HepG2 (cell line): ENCODE results near the gene TFE3. TPM values are rescaled to one million over a fixed set of nuclear protein-coding genes. Genes with fewer than 3 reads are reported as not detected.

Experiments
- ATAC-seq: fragments of 200-7000 bp; cut with Tn5 transposase; 3 replicates; pipeline ENCODE4 v1.9.1; 2020; ENCODE audit warnings: mild to moderate bottlenecking, moderate library complexity
- BruUV-seq: library from RNA; stranded (reverse); fragments of 400-500 nt; replicated peaks from 2 replicates; lab custom pipeline; 2021; lab: Mats Ljungman, UMichigan
- CTCF ChIA-PET: fragments of 300-600 bp; formaldehyde crosslinking; extraction: SDS; loops from one replicate; lab custom pipeline; 2021; ENCODE audit warnings: low total read pairs, inconsistent platforms, low intra/inter-chr PET ratio; lab: Yijun Ruan, JAX
- POLR2A ChIA-PET: fragments of 350-600 bp; sonication (Branson Sonifier 250); formaldehyde crosslinking; loops from one replicate; lab custom pipeline; 2020; ENCODE audit warnings: antibody characterized with exemption, inconsistent platforms; lab: Yijun Ruan, JAX
- DNase-seq: peaks from one replicate; pipeline ENCODE4 v3.0.0-alpha.2; 2015; ENCODE audit warnings: low spot score
- FAIRE-seq: peaks from 3 replicates; lab custom pipeline; 2011; peaks lifted over from hg19 to GRCh38; lab: Jason Lieb, UNC
- H2AFZ ChIP-seq: one replicate; pipeline ENCODE4 v1.6.1; 2011; ENCODE audit warnings: low read length, inconsistent platforms
- H3K27ac ChIP-seq: fragments of 300-600 bp; 3 replicates; pipeline ENCODE4 v1.8.0; 2011; ENCODE audit warnings: mixed run types, mild to moderate bottlenecking, mixed read lengths, low read length, inconsistent platforms; ENCODE audit not compliant: insufficient read depth; ENCODE audit errors: extremely low read length
- H3K27me3 ChIP-seq, 2 experiments: fragments of 200-600 bp in 1 of 2; 2 replicates in 1 of 2; 3 replicates in 1 of 2; pipeline versions ENCODE4 v1.6.0 to v1.8.0; 2011; ENCODE audit warnings: low read length in 2 of 2, mild to moderate bottlenecking in 2 of 2, moderate library complexity in 2 of 2, inconsistent platforms in 1 of 2; ENCODE audit not compliant: insufficient read depth in 2 of 2, control insufficient read depth in 1 of 2
- H3K36me3 ChIP-seq, 2 experiments: fragments of 200-600 bp in 1 of 2; replicated peaks in 1 of 2; 2 replicates in 1 of 2; 3 replicates in 1 of 2; pipeline versions ENCODE4 v1.5.1 to v1.8.0; 2011; ENCODE audit warnings: low read length in 2 of 2, inconsistent platforms in 1 of 2; ENCODE audit not compliant: insufficient read depth in 2 of 2, control insufficient read depth in 1 of 2
- H3K4me1 ChIP-seq: 2 replicates; pipeline ENCODE4 v1.5.1; 2012; ENCODE audit warnings: low read length, inconsistent platforms; ENCODE audit not compliant: insufficient read depth
- H3K4me2 ChIP-seq: 2 replicates; pipeline ENCODE4 v1.6.0; 2011; ENCODE audit warnings: low read depth, low read length, inconsistent platforms
- H3K4me3 ChIP-seq, 3 experiments: fragments of 200-600 bp in 1 of 3; sonication (generic), shearing (Covaris generic) in 1 of 3; replicated peaks in 1 of 3; 2 replicates each; pipeline ENCODE4 v1.5.1; 2011 to 2016; ENCODE audit warnings: low read length in 3 of 3, inconsistent platforms in 2 of 3, low read depth in 2 of 3, mild to moderate bottlenecking in 2 of 3, control low read depth in 1 of 3, mixed read lengths in 1 of 3; ENCODE audit not compliant: insufficient read depth in 1 of 3
- H3K79me2 ChIP-seq: one replicate; pipeline ENCODE4 v1.6.1; 2011; ENCODE audit warnings: low read length, inconsistent platforms; ENCODE audit not compliant: insufficient read depth
- H3K9ac ChIP-seq: 2 replicates; pipeline ENCODE4 v1.6.0; 2011; ENCODE audit warnings: mild to moderate bottlenecking, low read depth, low read length, inconsistent platforms; ENCODE audit not compliant: insufficient read depth
- H3K9me3 ChIP-seq: 2 replicates; pipeline ENCODE4 v1.5.1; 2012; ENCODE audit warnings: mild to moderate bottlenecking, low read length
- H4K20me1 ChIP-seq: 2 replicates; pipeline ENCODE4 v1.6.0; 2011; ENCODE audit warnings: inconsistent platforms, mild to moderate bottlenecking, low read length, moderate library complexity; ENCODE audit not compliant: insufficient read depth
- CREM ChIP-seq, 2 experiments: sonication (generic) in 1 of 2; formaldehyde crosslinking in 1 of 2; IDR thresholded peaks; 2 replicates each; pipeline versions ENCODE4 v1.4.0 to v1.6.1; 2016 to 2020; ENCODE audit warnings: antibody characterized with exemption in 1 of 2, mild to moderate bottlenecking in 1 of 2, missing genetic modification reagents in 1 of 2
- HNRNPH1 ChIP-seq: fragments of 200-400 bp; formaldehyde crosslinking; optimal IDR thresholded peaks from 2 replicates; pipeline ENCODE3; 2017; ENCODE audit warnings: mild to moderate bottlenecking, low read depth, low read length
- JUND ChIP-seq: sonication (generic); formaldehyde crosslinking; IDR thresholded peaks from 2 replicates; pipeline ENCODE4 v1.8.0; 2022; ENCODE audit warnings: mild to moderate bottlenecking, missing genetic modification reagents
- MAFG ChIP-seq: sonication (generic); formaldehyde crosslinking; IDR thresholded peaks from 2 replicates; pipeline ENCODE4 v1.5.1; 2020; ENCODE audit warnings: mild to moderate bottlenecking, missing genetic modification reagents
- NR2C2 ChIP-seq: sonication (generic); formaldehyde crosslinking; IDR thresholded peaks from 2 replicates; pipeline ENCODE4 v1.4.0; 2020; ENCODE audit warnings: missing genetic modification reagents, mild to moderate bottlenecking, moderate library complexity, borderline replicate concordance
- PHB2 ChIP-seq: fragments of 450-650 bp; IDR thresholded peaks from 2 replicates; pipeline ENCODE4 v1.6.1; 2018; ENCODE audit not compliant: partially characterized antibody
- SRSF1 ChIP-seq: fragments of 200-400 bp; formaldehyde crosslinking; optimal IDR thresholded peaks from 2 replicates; pipeline ENCODE3; 2017; ENCODE audit warnings: mild to moderate bottlenecking, low read depth, low read length, moderate library complexity
- ZBTB26 ChIP-seq: IDR thresholded peaks from 2 replicates; pipeline ENCODE4 v1.6.1; 2016; ENCODE audit warnings: missing compliant biosample characterization, missing genetic modification reagents, borderline replicate concordance
- ZMAT3 ChIP-seq: sonication (generic); formaldehyde crosslinking; conservative IDR thresholded peaks from 2 replicates; pipeline ENCODE4 v1.7.0; 2021; ENCODE audit warnings: missing genetic modification reagents
- ZNF501 ChIP-seq: sonication (generic); formaldehyde crosslinking; IDR thresholded peaks from 2 replicates; pipeline ENCODE4 v1.5.1; 2020; ENCODE audit warnings: mild to moderate bottlenecking, moderate library complexity, missing genetic modification reagents
- ZNF746 ChIP-seq: sonication (generic); formaldehyde crosslinking; IDR thresholded peaks from 2 replicates; pipeline ENCODE4 v1.8.0; 2022; ENCODE audit warnings: mild to moderate bottlenecking, missing genetic modification reagents
- WGBS: methylation state at CpG from one replicate; pipeline ENCODE4 v1.1.6; 2017; ENCODE audit warnings: low lambda C conversion rate; 5-methylcytosine and 5-hydroxymethylcytosine counted together
- in situ Hi-C: cut with HindIII; loops from 2 replicates; pipeline ENCODE4 v1.10.0; 2017; ENCODE audit warnings: low pct_unique_long_range_greater_than_20kb; ENCODE audit not compliant: extremely low pct_ligation_motif_present
- intact Hi-C: fragments of 100-400 bp; cut with micrococcal nuclease; formaldehyde crosslinking; loops from one replicate; pipeline ENCODE4 v1.10.0; 2022; ENCODE audit not compliant: unreplicated experiment
- polyA plus RNA-seq, 8 experiments: library from polyadenylated mRNA; depleted of rRNA in 3 of 8; stranded (reverse) in 7 of 8; unstranded in 1 of 8; fragments of >200 nt; fragmentation: Illumina TruSeq in 4 of 8; extraction: Trizol in 4 of 8; gene quantifications; 2 replicates each; pipeline versions ENCODE4 v1.2.1 to v1.2.3, GENCODE V29; 2011 to 2016; ENCODE audit warnings: low read depth in 4 of 8, missing spikeins in 1 of 8, mixed read lengths in 1 of 8; ENCODE audit not compliant: insufficient read depth in 1 of 8
- total RNA-seq, 5 experiments: library from RNA; depleted of rRNA; stranded (reverse); fragments of >200 nt; fragmentation: Illumina TruSeq; extraction: Trizol; gene quantifications; 2 replicates each; pipeline ENCODE4 v1.2.3, GENCODE V29; 2016; ENCODE audit warnings: low read depth in 1 of 5
- TF ChIP-seq, protein P1 (sequence below): sonication (generic); formaldehyde crosslinking; IDR thresholded peaks from 2 replicates; pipeline ENCODE4 v1.4.0; 2020; ENCODE audit warnings: mild to moderate bottlenecking, missing genetic modification reagents
- TF ChIP-seq, protein P2 (sequence below): sonication (generic); formaldehyde crosslinking; IDR thresholded peaks from 2 replicates; pipeline ENCODE4 v1.5.0; 2020; ENCODE audit warnings: mild to moderate bottlenecking, missing genetic modification reagents
- TF ChIP-seq, protein P3 (sequence below): sonication (generic); formaldehyde crosslinking; IDR thresholded peaks from 2 replicates; pipeline ENCODE4 v1.4.0; 2020; ENCODE audit warnings: missing genetic modification reagents

The TFE3 gene
- total and polyA plus RNA-seq, 2 of the 13 experiments (the other 11 are each of a cell fraction or from before 2014, with no cell fraction given): 8.3 to 12.3 TPM

GRCh38 chrX:49070988-49071387 is 27.8 kb upstream of the TFE3 start (continued):
- no peak for TF ChIP-seq PHB2
- TF ChIP-seq, protein P1, sequence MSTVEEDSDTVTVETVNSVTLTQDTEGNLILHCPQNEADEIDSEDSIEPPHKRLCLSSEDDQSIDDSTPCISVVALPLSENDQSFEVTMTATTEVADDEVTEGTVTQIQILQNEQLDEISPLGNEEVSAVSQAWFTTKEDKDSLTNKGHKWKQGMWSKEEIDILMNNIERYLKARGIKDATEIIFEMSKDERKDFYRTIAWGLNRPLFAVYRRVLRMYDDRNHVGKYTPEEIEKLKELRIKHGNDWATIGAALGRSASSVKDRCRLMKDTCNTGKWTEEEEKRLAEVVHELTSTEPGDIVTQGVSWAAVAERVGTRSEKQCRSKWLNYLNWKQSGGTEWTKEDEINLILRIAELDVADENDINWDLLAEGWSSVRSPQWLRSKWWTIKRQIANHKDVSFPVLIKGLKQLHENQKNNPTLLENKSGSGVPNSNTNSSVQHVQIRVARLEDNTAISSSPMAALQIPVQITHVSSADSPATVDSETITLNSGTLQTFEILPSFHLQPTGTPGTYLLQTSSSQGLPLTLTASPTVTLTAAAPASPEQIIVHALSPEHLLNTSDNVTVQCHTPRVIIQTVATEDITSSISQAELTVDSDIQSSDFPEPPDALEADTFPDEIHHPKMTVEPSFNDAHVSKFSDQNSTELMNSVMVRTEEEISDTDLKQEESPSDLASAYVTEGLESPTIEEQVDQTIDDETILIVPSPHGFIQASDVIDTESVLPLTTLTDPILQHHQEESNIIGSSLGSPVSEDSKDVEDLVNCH: no peak
- TF ChIP-seq CREM (IDR thresholded peaks at IDR 0.05): no peak
- TF ChIP-seq CREM (CRISPR knock-in tag; IDR thresholded peaks at IDR 0.05): no peak
- no peak for TF ChIP-seq JUND (CRISPR knock-in tag)
- no peak for TF ChIP-seq SRSF1

DNA sequence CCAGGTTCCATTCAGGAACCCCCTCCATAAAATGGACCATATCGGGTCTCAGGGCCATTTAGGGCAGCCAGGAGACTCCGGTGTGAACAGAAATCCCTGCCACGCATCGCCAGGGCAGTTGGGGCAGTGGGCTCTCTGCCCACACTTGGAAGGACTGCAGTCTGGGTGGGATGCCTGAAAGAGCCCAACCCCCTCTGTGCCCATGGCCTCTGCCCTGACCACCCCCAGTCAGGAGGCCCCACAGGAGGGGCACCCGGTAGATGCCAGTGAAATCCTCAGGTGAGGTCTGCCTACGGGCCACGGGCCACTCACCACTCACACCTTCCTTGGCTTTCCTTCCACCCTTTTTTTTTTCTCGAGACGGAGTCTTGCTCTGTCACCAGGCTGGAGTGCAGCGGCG is 25.9 kb upstream of the TFE3 start:
- no TSS peak for BruUV-seq
- H3K79me2 ChIP-seq: no peaks in the 10 kb centered on the region
- no peak overlapping the region for H3K27ac ChIP-seq
- no peaks in the 10 kb centered on the region for H3K4me1 ChIP-seq
- in situ Hi-C loops (no loop called here), intact Hi-C loops (no loop called here)
- DNase-seq: no peak
- ATAC-seq: no peak
- no peaks in the 10 kb centered on the region for H4K20me1 ChIP-seq
- WGBS: 100% methylated on average over 4 of the region's 11 CpGs
- no peaks in the 10 kb centered on the region; a peak in 1 of 5 replicates for H3K36me3 ChIP-seq
- H3K9me3 ChIP-seq: no peaks in the 10 kb centered on the region
- no peak overlapping the region for H3K9ac ChIP-seq
- no peak for FAIRE-seq
- no peak overlapping the region for H3K4me2 ChIP-seq
- ChIA-PET CTCF (no interaction called here), POLR2A (no interaction called here)
- H3K4me3 ChIP-seq: no peak overlapping the region
- no peaks in the 10 kb centered on the region for H3K27me3 ChIP-seq
- no peak overlapping the region for H2AFZ ChIP-seq
- TF ChIP-seq ZBTB26 (CRISPR knock-in tag) (no peak), ZNF746 (CRISPR knock-in tag) (no peak), MAFG (CRISPR knock-in tag) (no peak), ZMAT3 (no peak), NR2C2 (CRISPR knock-in tag) (no peak), ZNF501 (CRISPR knock-in tag) (no peak), HNRNPH1 (no peak)
- TF ChIP-seq, protein P2, sequence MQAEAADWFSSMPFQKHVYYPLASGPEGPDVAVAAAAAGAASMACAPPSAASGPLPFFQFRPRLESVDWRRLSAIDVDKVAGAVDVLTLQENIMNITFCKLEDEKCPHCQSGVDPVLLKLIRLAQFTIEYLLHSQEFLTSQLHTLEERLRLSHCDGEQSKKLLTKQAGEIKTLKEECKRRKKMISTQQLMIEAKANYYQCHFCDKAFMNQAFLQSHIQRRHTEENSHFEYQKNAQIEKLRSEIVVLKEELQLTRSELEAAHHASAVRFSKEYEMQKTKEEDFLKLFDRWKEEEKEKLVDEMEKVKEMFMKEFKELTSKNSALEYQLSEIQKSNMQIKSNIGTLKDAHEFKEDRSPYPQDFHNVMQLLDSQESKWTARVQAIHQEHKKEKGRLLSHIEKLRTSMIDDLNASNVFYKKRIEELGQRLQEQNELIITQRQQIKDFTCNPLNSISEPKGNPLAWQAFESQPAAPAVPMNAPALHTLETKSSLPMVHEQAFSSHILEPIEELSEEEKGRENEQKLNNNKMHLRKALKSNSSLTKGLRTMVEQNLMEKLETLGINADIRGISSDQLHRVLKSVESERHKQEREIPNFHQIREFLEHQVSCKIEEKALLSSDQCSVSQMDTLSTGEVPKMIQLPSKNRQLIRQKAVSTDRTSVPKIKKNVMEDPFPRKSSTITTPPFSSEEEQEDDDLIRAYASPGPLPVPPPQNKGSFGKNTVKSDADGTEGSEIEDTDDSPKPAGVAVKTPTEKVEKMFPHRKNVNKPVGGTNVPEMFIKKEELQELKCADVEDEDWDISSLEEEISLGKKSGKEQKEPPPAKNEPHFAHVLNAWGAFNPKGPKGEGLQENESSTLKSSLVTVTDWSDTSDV (CRISPR knock-in tag): no peak
- TF ChIP-seq, protein P3, sequence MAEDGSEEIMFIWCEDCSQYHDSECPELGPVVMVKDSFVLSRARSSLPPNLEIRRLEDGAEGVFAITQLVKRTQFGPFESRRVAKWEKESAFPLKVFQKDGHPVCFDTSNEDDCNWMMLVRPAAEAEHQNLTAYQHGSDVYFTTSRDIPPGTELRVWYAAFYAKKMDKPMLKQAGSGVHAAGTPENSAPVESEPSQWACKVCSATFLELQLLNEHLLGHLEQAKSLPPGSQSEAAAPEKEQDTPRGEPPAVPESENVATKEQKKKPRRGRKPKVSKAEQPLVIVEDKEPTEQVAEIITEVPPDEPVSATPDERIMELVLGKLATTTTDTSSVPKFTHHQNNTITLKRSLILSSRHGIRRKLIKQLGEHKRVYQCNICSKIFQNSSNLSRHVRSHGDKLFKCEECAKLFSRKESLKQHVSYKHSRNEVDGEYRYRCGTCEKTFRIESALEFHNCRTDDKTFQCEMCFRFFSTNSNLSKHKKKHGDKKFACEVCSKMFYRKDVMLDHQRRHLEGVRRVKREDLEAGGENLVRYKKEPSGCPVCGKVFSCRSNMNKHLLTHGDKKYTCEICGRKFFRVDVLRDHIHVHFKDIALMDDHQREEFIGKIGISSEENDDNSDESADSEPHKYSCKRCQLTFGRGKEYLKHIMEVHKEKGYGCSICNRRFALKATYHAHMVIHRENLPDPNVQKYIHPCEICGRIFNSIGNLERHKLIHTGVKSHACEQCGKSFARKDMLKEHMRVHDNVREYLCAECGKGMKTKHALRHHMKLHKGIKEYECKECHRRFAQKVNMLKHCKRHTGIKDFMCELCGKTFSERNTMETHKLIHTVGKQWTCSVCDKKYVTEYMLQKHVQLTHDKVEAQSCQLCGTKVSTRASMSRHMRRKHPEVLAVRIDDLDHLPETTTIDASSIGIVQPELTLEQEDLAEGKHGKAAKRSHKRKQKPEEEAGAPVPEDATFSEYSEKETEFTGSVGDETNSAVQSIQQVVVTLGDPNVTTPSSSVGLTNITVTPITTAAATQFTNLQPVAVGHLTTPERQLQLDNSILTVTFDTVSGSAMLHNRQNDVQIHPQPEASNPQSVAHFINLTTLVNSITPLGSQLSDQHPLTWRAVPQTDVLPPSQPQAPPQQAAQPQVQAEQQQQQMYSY (CRISPR knock-in tag): no peak
